IPS-20b (cell line): Measurements from ENCODE around the gene OAS2.

Experiments used
- H3K27ac ChIP-seq: one replicate; pipeline ENCODE4 v1.5.1; 2013; ENCODE audit warnings: low read length
- H3K27me3 ChIP-seq: 2 replicates; pipeline ENCODE4 v1.6.1; 2013; ENCODE audit warnings: mild to moderate bottlenecking, low read length, inconsistent platforms; ENCODE audit not compliant: insufficient read depth
- H3K36me3 ChIP-seq: 2 replicates; pipeline ENCODE4 v1.6.1; 2013; ENCODE audit warnings: low read depth, mild to moderate bottlenecking, inconsistent platforms, low read length, moderate library complexity; ENCODE audit not compliant: insufficient read depth
- H3K4me1 ChIP-seq: 2 replicates; pipeline ENCODE4 v1.6.1; 2013; ENCODE audit warnings: mild to moderate bottlenecking, control low read depth, inconsistent platforms, low read length, moderate library complexity; ENCODE audit not compliant: insufficient read depth
- H3K4me3 ChIP-seq: 2 replicates; pipeline ENCODE4 v1.5.1; 2013; ENCODE audit warnings: mild to moderate bottlenecking, low read length, inconsistent platforms
- H3K9ac ChIP-seq: 2 replicates; pipeline ENCODE4 v1.6.1; 2013; ENCODE audit warnings: low read depth, mild to moderate bottlenecking, inconsistent platforms, low read length, moderate library complexity
- H3K9me3 ChIP-seq: 2 replicates; pipeline ENCODE4 v1.6.1; 2013; ENCODE audit warnings: mild to moderate bottlenecking, low read depth, low read length, inconsistent platforms; ENCODE audit not compliant: insufficient read depth

The OAS2 gene

DNA sequence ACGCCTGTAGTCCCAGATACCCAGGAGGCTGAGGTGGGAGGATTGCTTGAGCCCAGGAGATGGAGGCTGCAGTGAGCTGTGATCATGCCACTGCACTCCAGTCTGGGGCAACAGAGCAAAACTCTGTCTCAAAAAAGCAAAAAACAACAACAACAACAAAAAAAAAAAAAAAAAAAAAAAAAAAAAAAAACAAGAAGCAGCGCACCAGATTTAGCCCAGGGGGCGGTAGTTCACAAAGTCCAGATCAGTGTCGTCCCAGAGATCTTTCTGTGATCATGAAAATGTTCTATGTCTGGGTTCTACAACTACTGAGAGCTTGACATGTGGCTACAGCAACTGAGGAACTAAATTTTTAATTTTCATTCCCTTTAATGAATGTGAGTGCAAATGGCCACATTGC, 27.4 kb downstream of the OAS2 start:
- Histone ChIP-seq H3K4me3 (no peak overlapping the region), H3K4me1 (no peaks in the 10 kb centered on the region), H3K27me3 (no peaks in the 10 kb centered on the region), H3K9me3 (0 out of 2 replicates have a peak, but pooled peaks cover 2% of the 10 kb centered on the region), H3K36me3 (no peaks in the 10 kb centered on the region), H3K27ac (no peak overlapping the region), H3K9ac (no peak overlapping the region; the same call in 1 of the 2 replicates)

DNA sequence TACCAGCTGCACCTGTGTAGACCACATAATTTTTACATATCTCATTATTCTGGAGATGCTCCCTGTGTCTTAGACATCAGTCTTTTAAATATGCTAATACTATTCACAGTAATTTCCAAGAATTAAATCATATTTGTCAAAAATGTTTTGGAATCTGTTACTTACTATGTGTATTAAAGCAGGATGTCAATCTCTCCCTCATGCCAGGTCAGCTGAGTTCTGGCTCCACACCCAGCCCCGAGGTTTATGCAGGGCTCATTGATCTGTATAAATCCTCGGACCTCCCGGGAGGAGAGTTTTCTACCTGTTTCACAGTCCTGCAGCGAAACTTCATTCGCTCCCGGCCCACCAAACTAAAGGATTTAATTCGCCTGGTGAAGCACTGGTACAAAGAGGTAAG, 27.9 kb downstream of the OAS2 start:
- no peak overlapping the region for H3K4me3 ChIP-seq
- no peak overlapping the region; the same call in 1 of the 2 replicates for H3K9ac ChIP-seq
- no peaks in the 10 kb centered on the region for H3K36me3 ChIP-seq
- peaks cover 6% of the 10 kb centered on the region; the same call in 1 of the 2 replicates for H3K9me3 ChIP-seq
- H3K4me1 ChIP-seq: no peaks in the 10 kb centered on the region
- no peaks in the 10 kb centered on the region for H3K27me3 ChIP-seq
- H3K27ac ChIP-seq: no peak overlapping the region

DNA sequence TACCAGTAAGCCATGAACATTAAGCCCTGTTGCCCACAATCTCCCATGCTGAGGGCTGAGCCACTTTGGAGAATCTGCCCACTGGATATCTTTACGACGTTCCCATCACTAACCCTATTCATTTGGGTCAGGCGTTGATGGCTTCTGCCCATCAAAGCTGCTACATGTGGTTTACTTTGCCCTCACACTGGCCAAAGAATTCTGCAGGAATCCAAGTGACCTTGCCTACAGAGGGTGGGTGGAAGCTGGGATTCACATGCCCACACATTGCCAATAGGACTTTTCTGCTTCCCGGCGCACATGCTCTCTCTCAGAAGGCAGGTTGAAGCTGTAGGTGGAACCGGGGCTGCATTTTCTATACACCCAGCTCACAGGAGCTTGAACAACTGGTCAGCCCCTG, 28.3 kb downstream of the OAS2 start:
- H3K9me3 ChIP-seq: peaks cover 10% of the 10 kb centered on the region; the same call in 1 of the 2 replicates
- no peak overlapping the region for H3K4me3 ChIP-seq
- no peak overlapping the region for H3K9ac ChIP-seq
- H3K27ac ChIP-seq: no peak overlapping the region
- H3K27me3 ChIP-seq: no peaks in the 10 kb centered on the region
- no peaks in the 10 kb centered on the region for H3K4me1 ChIP-seq
- no peaks in the 10 kb centered on the region for H3K36me3 ChIP-seq

DNA sequence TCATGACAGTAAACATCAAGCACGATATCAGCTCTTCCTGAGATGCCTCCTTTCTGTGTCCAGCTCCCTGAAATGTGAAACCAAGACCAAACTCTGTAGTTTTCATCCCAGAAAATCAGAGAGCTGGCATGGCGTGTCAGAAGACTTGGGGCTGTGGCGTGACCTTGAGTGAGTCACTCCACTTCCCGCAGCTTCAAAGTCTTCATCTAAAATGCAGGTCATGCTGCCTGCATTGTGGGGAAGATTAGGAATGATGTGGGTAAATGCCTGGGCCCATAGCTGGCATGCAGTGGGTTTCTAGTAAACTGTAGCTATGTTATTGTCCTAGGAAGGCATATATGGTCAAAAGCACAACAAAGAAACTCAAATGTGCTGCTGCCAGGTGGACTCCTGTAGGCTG, 28.8 kb downstream of the OAS2 start:
- Histone ChIP-seq H3K4me1 (no peaks in the 10 kb centered on the region), H3K4me3 (no peak overlapping the region), H3K9me3 (peaks cover 12% of the 10 kb centered on the region; the same call in 1 of the 2 replicates), H3K27me3 (no peaks in the 10 kb centered on the region), H3K9ac (no peak overlapping the region), H3K27ac (no peak overlapping the region), H3K36me3 (no peaks in the 10 kb centered on the region)

DNA sequence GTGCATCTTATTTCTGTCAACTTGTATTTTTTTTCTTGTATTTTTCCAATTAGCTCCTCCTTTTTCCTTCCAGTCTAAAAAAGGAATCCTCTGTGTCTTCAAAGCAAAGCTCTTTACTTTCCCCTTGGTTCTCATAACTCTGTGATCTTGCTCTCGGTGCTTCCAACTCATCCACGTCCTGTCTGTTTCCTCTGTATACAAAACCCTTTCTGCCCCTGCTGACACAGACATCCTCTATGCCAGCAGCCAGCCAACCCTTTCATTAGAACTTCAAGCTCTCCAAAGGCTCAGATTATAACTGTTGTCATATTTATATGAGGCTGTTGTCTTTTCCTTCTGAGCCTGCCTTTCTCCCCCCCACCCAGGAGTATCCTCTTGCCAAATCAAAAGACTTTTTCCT, 32.4 kb downstream of the OAS2 start:
- Histone ChIP-seq H3K27me3 (no peaks in the 10 kb centered on the region), H3K9me3 (peaks cover 12% of the 10 kb centered on the region; the same call in 1 of the 2 replicates), H3K36me3 (no peaks in the 10 kb centered on the region), H3K27ac (no peak overlapping the region), H3K9ac (no peak overlapping the region), H3K4me3 (no peak overlapping the region), H3K4me1 (no peaks in the 10 kb centered on the region)

DNA sequence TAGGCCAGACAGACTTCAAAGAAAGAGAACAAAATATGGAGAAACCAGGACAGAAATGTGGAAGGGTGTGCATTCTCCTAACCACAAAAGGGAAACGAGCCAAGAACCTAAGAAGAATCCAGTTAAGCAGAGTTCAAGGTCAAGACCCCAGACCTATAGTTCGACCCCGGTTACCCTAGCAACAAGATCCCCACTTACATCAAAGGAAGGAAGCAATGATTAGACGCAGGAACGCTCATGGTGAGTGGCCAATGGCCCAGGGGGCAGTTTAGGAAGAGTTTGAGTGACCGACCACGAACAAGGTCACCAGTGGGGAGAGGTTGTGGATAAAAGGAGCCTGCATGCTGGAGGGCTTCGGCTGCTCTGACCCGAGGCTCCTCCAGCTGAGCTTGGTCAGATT, 36.2 kb downstream of the OAS2 start:
- H3K4me1 ChIP-seq: 0 out of 2 replicates have a peak, but pooled peaks cover 2% of the 10 kb centered on the region

DNA sequence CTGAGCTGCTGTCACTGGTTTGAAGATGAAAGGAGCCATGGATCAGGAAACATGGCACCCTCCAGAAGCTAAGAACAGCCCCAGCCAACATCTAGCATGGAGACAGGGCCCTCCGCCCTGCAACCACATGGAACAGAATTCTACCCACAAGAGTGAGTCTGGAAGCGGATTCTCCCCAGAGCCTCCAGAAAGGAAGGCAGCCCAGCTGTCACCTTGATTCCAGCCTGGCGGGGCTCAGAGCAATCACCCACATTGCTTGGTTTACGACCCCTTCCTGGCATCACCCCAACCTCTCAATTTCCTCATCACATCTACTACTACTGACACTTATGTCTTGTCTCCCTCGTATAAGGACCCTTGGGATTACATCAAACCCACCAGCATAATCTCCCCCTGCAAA, 38.5 kb downstream of the OAS2 start:
- H3K4me1 ChIP-seq: 0 out of 2 replicates have a peak, but pooled peaks cover 2% of the 10 kb centered on the region
- H3K4me3 ChIP-seq: no peak overlapping the region
- H3K36me3 ChIP-seq: no peaks in the 10 kb centered on the region
- H3K9me3 ChIP-seq: no peaks in the 10 kb centered on the region
- no peak overlapping the region for H3K27ac ChIP-seq
- H3K9ac ChIP-seq: no peak overlapping the region
- no peaks in the 10 kb centered on the region for H3K27me3 ChIP-seq

More for the DNA sequence above, 36.2 kb downstream of the OAS2 start:
- Histone ChIP-seq H3K36me3 (no peaks in the 10 kb centered on the region), H3K9me3 (peaks cover 12% of the 10 kb centered on the region; the same call in 1 of the 2 replicates), H3K9ac (no peak overlapping the region), H3K4me3 (no peak overlapping the region), H3K27me3 (no peaks in the 10 kb centered on the region), H3K27ac (no peak overlapping the region)

DNA sequence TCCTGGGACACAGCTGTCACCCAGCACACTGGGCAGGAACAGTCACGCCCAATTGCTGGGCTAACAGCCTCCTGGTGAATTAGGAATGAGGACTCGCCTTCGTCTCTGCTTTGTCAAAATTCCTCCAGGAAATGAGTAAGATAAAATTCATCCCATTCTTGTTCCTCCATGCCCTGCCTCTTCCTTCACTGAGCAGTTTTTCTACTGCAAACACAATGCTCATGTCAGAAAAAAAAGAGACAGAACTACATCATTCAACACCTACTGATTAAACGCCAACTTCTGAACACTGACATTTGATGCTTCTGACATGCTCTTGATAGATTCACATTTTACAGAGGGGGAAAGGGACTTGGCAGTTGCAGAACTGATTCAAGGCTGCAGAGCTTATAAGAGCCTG, 40.7 kb downstream of the OAS2 start:
- H3K27me3 ChIP-seq: no peaks in the 10 kb centered on the region
- no peaks in the 10 kb centered on the region for H3K9me3 ChIP-seq
- H3K36me3 ChIP-seq: no peaks in the 10 kb centered on the region
- 0 out of 2 replicates have a peak, but pooled peaks cover 2% of the 10 kb centered on the region for H3K4me1 ChIP-seq
- H3K9ac ChIP-seq: no peak overlapping the region
- H3K4me3 ChIP-seq: no peak overlapping the region
- no peak overlapping the region for H3K27ac ChIP-seq

DNA sequence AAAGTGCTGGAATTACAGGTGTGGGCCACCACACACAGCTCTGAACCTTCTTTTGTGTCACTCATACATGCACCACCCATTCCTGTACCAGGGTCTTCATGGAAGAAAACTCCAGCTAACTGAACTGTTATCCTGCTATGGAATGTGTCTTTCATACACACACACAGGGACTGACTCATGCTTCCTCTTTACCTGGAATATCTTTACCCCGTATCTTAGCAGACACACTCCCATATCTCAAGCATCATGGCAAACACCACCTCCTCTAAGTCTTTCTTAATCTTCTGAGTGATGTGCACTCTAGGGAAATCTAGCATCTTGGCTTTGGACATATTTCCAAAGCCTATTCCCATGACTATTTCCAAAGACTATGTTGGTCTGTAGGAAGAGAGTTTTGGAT, 43.2 kb downstream of the OAS2 start:
- no peak overlapping the region for H3K27ac ChIP-seq
- H3K36me3 ChIP-seq: no peaks in the 10 kb centered on the region
- 0 out of 2 replicates have a peak, but pooled peaks cover 2% of the 10 kb centered on the region for H3K4me1 ChIP-seq
- H3K27me3 ChIP-seq: no peaks in the 10 kb centered on the region
- H3K9me3 ChIP-seq: peaks cover 3% of the 10 kb centered on the region; the same call in 1 of the 2 replicates
- no peak overlapping the region for H3K9ac ChIP-seq
- H3K4me3 ChIP-seq: no peak overlapping the region

DNA sequence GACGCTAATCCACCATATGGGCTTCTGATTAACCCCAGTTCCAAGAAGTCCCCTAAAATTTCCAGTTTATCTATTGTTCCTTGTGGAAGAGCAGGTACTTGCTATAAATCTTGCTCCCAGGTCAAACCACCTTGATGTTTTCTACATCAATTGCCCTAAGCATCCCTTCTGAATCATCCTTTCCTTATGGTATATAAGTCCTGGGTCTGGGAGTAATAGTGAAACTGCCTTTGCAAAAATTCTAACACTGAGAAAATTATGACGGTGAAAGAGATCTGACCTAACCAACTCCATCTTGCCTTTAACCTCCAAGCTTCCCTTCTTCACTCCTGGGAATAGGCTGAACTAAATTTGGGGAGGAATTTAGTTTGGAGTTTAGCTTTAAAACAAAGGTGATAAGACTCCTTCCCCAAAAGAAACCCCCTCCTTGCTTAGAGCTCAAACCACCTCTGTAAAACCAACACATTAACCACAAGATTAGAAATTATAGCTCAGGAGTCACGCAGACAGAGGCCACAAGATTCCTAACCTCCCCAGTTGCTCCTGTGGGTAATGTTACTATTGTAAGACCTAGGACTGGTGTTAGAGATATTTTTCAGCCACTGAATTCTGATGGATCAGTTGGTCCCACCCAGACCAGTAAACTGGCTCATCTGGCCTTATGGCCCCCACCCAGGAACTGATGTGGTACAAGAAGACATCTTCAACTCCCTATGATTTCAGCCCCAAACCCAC, 44.4 kb downstream of the OAS2 start:
- no peak overlapping the region for H3K4me3 ChIP-seq
- no peak overlapping the region for H3K27ac ChIP-seq
- no peak overlapping the region for H3K9ac ChIP-seq
- no peaks in the 10 kb centered on the region for H3K36me3 ChIP-seq
- 0 out of 2 replicates have a peak, but pooled peaks cover 2% of the 10 kb centered on the region for H3K4me1 ChIP-seq
- H3K9me3 ChIP-seq: peaks cover 3% of the 10 kb centered on the region; the same call in 1 of the 2 replicates
- H3K27me3 ChIP-seq: no peaks in the 10 kb centered on the region

DNA sequence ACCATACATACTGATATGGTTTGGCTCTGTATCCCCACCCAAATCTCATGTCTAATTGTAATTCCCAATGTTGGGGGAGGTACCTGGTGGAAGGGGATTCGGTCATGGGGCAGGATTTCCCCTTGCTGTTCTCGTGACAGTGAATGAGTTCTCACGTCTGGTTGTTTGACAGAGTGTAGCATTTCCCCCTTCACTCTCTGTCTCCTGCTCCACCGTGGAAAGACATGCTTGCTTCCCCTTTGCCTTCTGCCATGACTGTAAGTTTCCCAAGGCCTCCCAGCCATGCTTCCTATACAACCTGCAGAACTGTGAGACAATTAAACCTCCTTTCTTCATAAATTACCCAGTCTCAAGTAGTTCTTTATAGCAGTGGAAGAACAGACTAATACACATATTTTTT, 49.4 kb downstream of the OAS2 start:
- Histone ChIP-seq H3K9ac (no peak overlapping the region), H3K4me3 (no peak overlapping the region), H3K27me3 (no peaks in the 10 kb centered on the region), H3K36me3 (no peaks in the 10 kb centered on the region), H3K4me1 (no peaks in the 10 kb centered on the region), H3K27ac (no peak overlapping the region), H3K9me3 (peaks cover 3% of the 10 kb centered on the region; the same call in 1 of the 2 replicates)

DNA sequence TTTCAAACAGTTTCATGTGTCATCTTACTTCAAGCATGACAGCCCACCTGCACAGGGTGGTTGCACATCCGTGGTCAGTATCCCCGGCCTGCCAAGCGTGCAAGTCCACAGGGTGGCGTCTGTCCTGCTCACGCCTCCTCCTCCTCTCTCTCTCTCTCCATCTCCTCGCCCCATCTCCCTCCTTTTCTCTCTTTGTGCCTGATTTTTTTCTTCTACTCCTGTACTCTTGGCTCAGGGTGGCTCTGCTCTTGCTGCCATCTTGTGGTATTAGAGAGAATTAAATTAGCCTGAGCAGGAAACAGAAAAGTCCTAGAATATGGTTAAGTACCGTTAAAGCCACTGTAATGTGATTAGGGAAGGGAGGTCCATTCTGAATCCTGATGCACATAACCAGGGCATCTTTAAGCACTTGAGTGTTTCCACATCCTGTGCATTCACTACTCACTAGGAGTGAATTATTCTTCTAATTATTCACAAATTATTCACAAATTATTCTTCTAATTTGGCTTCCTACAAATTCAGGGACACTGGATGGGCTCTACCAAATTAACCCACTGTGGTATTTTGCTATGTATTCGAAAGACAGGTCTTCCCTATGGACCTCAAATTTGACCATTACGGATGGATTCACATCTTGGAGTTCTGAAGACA, 52.7 kb downstream of the OAS2 start:
- Histone ChIP-seq H3K9ac (no peak overlapping the region), H3K27me3 (no peaks in the 10 kb centered on the region), H3K36me3 (no peaks in the 10 kb centered on the region), H3K27ac (no peak overlapping the region), H3K9me3 (peaks cover 5% of the 10 kb centered on the region; the same call in 1 of the 2 replicates), H3K4me1 (no peaks in the 10 kb centered on the region), H3K4me3 (no peak overlapping the region)
